Colonic mucosa (tissue), 4 donors: ENCODE results near the gene KIAA0513. TPM values are rescaled to one million over a fixed set of nuclear protein-coding genes. Genes with fewer than 3 reads are reported as not detected.

Experiments
- DNase-seq: peaks from one replicate; pipeline ENCODE4 v3.0.0-alpha.2; 2020
- H3K27ac ChIP-seq: fragments of 200-600 bp; one replicate; pipeline ENCODE4 v1.8.0; 2021
- H3K27me3 ChIP-seq: fragments of 200-600 bp; one replicate; pipeline ENCODE4 v1.8.0; 2021
- H3K36me3 ChIP-seq: fragments of 200-600 bp; one replicate; pipeline ENCODE4 v1.8.0; 2021
- H3K4me1 ChIP-seq: fragments of 200-600 bp; one replicate; pipeline ENCODE4 v1.8.0; 2021; ENCODE audit warnings: mild to moderate bottlenecking
- H3K4me3 ChIP-seq: fragments of 200-600 bp; one replicate; pipeline ENCODE4 v1.8.0; 2021
- H3K9ac ChIP-seq, 2 donors: one replicate each; pipeline ENCODE4 v1.7.0; 2013; ENCODE audit warnings: control low read depth in 2 of 2, low read depth in 2 of 2, low read length in 2 of 2
- H3K9me3 ChIP-seq: fragments of 200-600 bp; one replicate; pipeline ENCODE4 v1.8.0; 2021
- CTCF ChIP-seq: fragments of 200-600 bp; IDR thresholded peaks from one replicate; pipeline ENCODE4 v1.8.0; 2022; ENCODE audit warnings: antibody characterized with exemption, mild to moderate bottlenecking
- intact Hi-C: fragments of 100-400 bp; cut with DNase I; formaldehyde crosslinking; loops from one replicate; pipeline ENCODE4 v1.14.1; 2022
- total RNA-seq, 2 donors: library from RNA; stranded (reverse); fragmentation: NEBNext Ultra II Directional in 1 of 2; extraction: Animal tissue kit (Norgen Biotek cat#: 25700) in 1 of 2; gene quantifications; one replicate each; pipeline ENCODE4 v1.2.1, GENCODE V29; 2021
- donor health status: healthy.
- donor health status: DM: no; HTN: no; CAD: no.
- donor health status: DM: no; HTN: no; CAD: no.

The KIAA0513 gene
- total RNA-seq, 2 donors from 2014 or later, result 17.7 to 22.8 TPM

- H3K27ac ChIP-seq, result no peak overlapping the region
- no peak overlapping the region for H3K4me3 ChIP-seq
- H3K9me3 ChIP-seq, result no peaks in the 10 kb centered on the region
- H3K9ac ChIP-seq, result peak overlapping the region in 1 of 2 donors; percentile 13
- peak; percentile 59 for TF ChIP-seq CTCF
- peak; percentile 80 for DNase-seq
- no peaks in the 10 kb centered on the region for H3K4me1 ChIP-seq
- intact Hi-C loops, result loop anchor here (5.0 kb wide), 1 partner anchor 104 kb away; no protein-coding TSS in a partner anchor
- H3K36me3 ChIP-seq, result no peaks in the 10 kb centered on the region
- H3K27me3 ChIP-seq, result no peaks in the 10 kb centered on the region
These were observed 59.0 kb downstream of the KIAA0513 start for GRCh38 chr16:85086347-85087291.

- no peaks in the 10 kb centered on the region for H3K9me3 ChIP-seq
- H3K9ac ChIP-seq, result no peak overlapping the region
- no peaks in the 10 kb centered on the region for H3K27me3 ChIP-seq
- no peak overlapping the region for H3K27ac ChIP-seq
- H3K4me3 ChIP-seq, result no peak overlapping the region
- intact Hi-C loops, result loop anchor here (5.0 kb wide), 1 partner anchor 106 kb away; no protein-coding TSS in a partner anchor
- H3K4me1 ChIP-seq, result no peaks in the 10 kb centered on the region
- no peak for TF ChIP-seq CTCF
- no peaks in the 10 kb centered on the region for H3K36me3 ChIP-seq
- no peak for DNase-seq
These were observed 60.4 kb downstream of the KIAA0513 start for GRCh38 chr16:85087899-85088569.

GRCh38 chr16:85088570-85089199, 61.1 kb downstream of the KIAA0513 start:
- H3K27me3 ChIP-seq, result no peaks in the 10 kb centered on the region
- no peaks in the 10 kb centered on the region for H3K4me1 ChIP-seq
- H3K36me3 ChIP-seq, result no peaks in the 10 kb centered on the region
- H3K4me3 ChIP-seq, result no peak overlapping the region
- H3K9ac ChIP-seq, result no peak overlapping the region
- intact Hi-C loops, result loop anchor here (5.0 kb wide), 1 partner anchor 106 kb away; no protein-coding TSS in a partner anchor
- TF ChIP-seq CTCF, result no peak
- H3K9me3 ChIP-seq, result no peaks in the 10 kb centered on the region
- no peak overlapping the region for H3K27ac ChIP-seq
- DNase-seq, result no peak

GRCh38 chr16:85089525-85089924, 61.9 kb downstream of the KIAA0513 start:
- no peak for TF ChIP-seq CTCF
- Histone ChIP-seq H3K4me1 (no peaks in the 10 kb centered on the region), H3K36me3 (no peaks in the 10 kb centered on the region), H3K9me3 (no peaks in the 10 kb centered on the region), H3K27ac (no peak overlapping the region), H3K9ac (no peak overlapping the region), H3K27me3 (no peaks in the 10 kb centered on the region), H3K4me3 (no peak overlapping the region)
- intact Hi-C loops, result loop anchor here (5.0 kb wide), 1 partner anchor 107 kb away; no protein-coding TSS in a partner anchor
- no peak for DNase-seq

GRCh38 chr16:85090181-85090580, 62.6 kb downstream of the KIAA0513 start:
- no peak for TF ChIP-seq CTCF
- no peaks in the 10 kb centered on the region for H3K4me1 ChIP-seq
- DNase-seq, result no peak
- H3K9me3 ChIP-seq, result no peaks in the 10 kb centered on the region
- intact Hi-C loops, result no loop called here
- no peak overlapping the region for H3K27ac ChIP-seq
- H3K9ac ChIP-seq, result no peak overlapping the region
- no peaks in the 10 kb centered on the region for H3K27me3 ChIP-seq
- H3K4me3 ChIP-seq, result no peak overlapping the region
- H3K36me3 ChIP-seq, result no peaks in the 10 kb centered on the region
